GM18519 (cell line): ENCODE results near the gene PRXL2B.
"Not testable (repeated sequence)": the region's sequence is repeated elsewhere in the genome, so short reads cannot be mapped to it uniquely, and the experiment has no call there.

Experiments
- ATAC-seq: cut with Tn5 transposase; IDR thresholded peaks from one replicate; pipeline ENCODE4 v1.9.1; 2021; ENCODE audit warnings: mild to moderate bottlenecking, moderate library complexity; ENCODE audit not compliant: unreplicated experiment, low FRiP score

Gene PRXL2B

GRCh38 chr1:2586154-2587070 is at the start of gene PRXL2B:
TSS of gene PRXL2B (plus strand) at chr1:2586777. CDS start at chr1:2586886, 109 bp downstream.
- ATAC-seq: peak; percentile 48

DNA sequence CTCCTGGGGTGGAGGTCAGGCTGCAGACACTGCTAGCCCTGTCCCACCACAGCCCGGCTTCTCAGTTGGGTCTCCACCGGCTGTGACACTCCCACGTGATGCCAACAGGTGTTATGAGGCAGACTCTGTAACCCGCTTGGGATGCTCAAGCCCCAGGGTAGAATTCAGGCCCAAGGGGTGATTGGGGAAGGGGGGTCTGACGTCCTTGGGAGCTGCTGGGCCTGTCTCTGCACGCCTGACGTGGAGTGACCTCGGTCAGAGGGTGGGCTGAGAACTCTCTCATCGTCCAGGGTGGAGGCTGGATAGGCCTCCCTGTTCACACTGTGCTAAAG is 48.8 kb upstream of the PRXL2B start:
- ATAC-seq: no peak

DNA sequence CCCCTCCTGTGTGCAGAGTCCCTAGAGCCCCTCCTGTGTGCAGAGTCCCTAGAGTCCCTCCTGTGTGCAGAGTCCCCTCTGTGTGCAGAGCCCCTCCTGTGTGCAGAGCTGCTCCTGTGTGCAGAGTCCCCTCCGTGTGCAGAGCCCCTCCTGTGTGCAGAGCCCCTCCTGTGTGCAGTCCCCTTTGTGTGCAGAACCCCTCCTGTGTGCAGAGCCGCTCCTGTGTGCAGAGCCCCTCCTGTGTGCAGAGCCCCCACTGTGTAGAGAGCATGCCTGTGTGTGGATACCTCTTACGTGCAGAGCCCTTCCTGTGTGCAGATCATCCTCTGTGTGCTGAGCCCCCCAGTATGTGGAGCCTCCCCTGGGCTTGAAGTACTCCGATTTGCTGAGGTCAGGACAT is 48.2 kb upstream of the PRXL2B start:
- no peak for ATAC-seq

- ATAC-seq: no peak
These were observed 47.7 kb upstream of the PRXL2B start for GRCh38 chr1:2538872-2539271.

GRCh38 chr1:2539312-2539907 is 47.2 kb upstream of the PRXL2B start:
- no peak for ATAC-seq

- no peak for ATAC-seq
These were observed 45.6 kb upstream of the PRXL2B start for GRCh38 chr1:2540816-2541492.

DNA sequence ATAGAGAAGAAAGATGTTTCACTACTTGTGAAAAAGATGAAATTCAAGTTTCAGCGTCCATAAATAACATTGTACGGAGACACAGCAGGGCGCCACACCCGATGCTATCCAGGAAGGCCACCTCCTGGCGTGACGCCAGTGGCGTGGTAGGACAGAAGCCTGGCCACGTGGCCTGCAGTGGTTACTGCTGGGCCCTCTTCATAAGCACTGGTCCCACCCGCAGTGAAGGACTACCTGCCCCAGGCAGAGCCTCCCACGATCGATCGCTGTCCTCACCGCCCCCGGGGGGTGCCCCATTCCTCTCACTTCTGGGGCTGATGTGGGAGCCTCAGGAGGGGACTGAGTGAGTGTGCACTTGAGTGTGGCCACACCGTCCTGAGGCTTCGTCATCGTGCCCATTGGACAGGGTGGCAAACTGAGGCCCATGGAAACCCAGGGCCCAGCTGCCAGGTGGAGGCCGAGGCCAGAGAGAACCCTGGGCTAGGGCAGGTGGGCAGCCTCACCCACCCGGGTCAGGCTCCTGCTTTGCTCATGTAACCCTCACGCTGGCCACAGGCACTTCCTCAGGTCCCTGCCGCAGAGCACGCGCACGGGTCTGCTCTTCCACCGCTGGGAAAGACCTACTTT is 44.8 kb upstream of the PRXL2B start:
- ATAC-seq: no peak

- no peak for ATAC-seq
These were observed 44.2 kb upstream of the PRXL2B start for GRCh38 chr1:2542246-2542915.

DNA sequence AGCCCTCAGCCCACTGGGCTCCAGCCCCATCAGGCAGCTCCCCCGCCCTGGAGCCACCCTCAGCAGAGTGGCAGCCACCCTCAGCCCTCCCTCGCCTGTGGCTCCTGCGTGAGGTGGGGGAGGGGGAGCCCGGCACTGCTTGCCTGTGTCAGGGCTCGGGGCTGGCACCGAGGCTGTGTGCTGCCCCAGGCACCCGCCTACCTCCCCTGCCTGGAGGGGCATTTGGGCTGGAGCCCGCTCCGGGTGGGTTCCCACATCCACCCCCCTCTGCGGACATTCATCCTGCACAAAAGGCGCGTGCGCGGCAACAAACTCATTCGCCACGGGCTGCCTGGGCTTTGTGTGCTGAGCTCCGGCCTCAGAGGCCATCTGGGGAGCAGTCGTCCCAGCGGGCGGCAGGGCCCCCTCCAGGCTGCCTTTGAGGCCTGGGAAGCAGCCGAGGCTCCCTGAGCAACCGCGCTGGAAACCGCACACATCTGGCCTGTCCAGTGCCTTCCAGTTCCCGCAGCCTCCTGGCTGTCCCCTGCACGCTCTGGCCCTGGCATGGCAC is 43.0 kb upstream of the PRXL2B start:
- no peak for ATAC-seq

DNA sequence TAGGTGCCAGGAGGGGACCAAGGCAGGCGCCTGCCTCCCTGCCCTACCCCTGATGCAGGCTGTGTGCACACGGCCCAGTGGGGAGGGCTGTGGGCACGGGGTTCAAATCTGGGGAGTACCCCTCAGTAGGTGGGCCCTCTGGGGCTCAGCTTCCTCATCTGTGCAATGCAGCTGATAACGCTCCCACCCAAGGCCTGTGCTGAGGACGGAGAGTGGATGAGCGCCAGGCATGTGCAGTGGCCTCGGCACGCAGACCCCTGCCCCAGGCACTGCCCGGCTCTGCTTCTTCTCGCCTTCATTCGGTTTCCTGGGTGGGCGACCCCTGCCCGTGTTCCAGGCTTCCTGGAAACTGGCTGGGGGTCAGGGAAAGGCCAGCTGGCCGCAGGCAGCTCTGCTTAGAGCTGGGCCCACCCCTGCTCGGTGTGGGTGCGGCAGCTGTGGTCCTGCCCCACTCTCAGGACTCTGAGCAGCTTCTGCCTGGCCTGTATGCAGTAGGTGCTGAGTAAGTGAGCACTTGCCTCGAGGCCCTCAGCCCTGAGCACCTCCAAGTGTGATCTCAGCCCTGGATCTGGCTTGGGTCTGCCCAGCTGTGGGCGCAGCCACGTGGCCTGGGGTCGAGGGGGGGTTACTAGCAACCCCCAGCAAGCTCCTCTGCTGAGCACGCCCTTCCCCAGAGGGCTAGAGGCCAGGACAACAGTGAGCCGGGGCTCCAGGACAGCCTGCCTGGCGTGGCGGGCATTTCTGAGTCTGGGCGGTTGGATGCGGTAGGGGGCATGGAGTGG is 42.3 kb upstream of the PRXL2B start:
- ATAC-seq: no peak

DNA sequence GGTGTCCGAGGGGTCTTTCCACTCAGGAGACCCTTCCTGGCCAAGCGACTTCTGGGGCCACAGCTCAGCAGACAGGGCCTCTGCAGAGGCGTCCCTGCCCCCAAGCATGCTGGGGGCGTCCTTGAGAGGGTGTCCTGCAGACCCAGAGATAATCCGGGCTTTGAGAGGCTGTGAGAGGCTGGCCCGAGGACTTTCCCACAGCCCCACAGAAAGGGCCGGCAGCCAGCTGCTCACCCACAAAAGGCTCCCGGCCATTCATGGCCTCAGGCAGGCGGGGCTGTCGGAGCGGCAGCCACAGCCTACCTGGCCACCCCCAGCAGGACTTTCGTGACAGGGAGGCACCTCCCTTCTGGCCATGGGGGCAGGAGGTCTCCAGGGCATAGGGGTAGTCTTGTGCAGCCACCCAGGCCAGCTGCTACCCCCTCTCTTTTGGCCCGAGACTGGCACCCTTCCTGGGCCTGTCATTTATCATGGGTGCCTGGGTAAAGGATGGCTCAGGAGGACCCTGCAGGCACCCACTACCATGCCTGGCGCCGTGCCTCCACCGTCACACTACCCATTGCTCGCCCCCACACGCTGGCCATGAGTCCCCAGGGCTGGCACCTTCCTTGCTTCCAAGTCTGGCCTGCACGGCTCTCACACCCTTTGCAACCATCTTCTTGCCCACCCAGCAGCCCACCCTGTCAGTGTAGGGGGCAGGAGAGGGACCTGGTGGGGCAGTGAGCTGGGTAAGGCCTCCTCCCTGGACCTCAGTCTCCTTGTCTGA is 41.5 kb upstream of the PRXL2B start:
- ATAC-seq: no peak

DNA sequence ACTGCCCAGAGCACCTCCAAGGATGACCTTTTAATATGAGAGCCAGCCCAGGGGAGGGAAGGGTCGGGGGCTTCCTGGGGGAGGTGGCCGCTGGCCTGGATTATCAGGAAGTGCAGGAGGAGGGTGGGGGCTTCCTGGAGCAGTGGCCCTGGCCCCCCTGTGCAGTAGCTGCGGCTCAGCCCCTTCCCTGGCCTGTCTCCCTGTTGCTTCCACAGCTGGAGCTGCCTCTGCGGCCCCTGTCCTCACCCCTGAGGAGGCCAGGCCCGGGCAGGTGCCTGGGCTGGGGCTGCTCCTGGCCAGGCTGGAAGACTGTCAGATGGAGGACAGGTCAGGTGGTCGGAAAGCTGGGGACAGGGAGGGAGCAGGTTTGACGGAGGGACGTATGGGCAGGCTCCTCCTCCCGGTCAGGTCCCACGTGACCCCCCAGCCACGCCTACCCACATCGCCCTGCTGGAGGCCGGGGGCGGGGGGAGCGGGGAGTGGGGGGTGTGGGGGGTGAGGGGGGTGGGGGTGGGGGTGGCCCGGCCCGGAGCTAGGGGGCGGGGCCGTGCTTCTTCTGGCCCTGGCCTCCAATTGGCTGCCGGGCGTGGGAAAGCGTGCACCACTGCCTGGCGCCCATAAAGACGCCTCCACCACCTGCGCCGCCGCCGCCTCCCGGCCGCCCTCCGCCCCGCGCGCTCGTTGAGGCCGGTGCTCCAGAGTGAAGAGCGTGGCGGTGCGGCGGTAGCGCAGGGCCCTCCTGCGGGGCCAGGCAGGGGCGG is 40.6 kb upstream of the PRXL2B start:
- ATAC-seq: peak; percentile 26

DNA sequence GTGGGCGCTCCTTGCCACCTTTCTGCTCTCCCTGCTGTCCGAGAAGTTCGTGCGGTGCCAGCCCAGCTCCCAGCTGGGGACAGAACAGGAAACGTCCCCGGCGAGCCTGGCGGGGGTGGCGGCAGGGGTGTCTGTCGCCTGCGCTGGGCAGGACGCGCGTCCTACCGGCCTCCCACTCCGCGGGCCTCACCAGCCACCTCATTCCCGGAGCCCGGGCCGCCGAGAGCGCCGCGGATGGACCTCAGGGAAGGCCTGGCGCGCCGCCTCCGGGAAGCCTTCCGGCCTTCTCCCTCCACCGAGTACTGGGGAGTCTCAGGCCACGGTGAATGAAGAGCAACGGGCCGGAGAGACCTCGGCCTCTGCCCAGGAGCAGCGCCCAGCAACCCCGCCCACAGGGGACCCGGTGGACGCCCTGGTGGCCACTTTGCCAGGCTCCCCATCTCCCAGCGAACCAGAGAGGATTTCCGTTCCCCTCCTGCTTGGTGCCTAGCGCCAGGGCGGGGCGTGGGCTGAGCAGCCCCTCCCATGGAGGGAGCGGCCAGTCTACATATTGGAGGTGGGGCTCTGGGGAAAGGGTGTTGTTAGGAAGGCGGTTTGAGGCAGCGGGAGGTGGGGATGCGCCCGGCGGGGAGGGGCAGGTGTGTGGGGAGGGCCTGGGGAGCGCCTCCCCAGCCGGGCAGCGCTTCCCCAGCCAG is 39.9 kb upstream of the PRXL2B start:
- ATAC-seq: peak; percentile 13

DNA sequence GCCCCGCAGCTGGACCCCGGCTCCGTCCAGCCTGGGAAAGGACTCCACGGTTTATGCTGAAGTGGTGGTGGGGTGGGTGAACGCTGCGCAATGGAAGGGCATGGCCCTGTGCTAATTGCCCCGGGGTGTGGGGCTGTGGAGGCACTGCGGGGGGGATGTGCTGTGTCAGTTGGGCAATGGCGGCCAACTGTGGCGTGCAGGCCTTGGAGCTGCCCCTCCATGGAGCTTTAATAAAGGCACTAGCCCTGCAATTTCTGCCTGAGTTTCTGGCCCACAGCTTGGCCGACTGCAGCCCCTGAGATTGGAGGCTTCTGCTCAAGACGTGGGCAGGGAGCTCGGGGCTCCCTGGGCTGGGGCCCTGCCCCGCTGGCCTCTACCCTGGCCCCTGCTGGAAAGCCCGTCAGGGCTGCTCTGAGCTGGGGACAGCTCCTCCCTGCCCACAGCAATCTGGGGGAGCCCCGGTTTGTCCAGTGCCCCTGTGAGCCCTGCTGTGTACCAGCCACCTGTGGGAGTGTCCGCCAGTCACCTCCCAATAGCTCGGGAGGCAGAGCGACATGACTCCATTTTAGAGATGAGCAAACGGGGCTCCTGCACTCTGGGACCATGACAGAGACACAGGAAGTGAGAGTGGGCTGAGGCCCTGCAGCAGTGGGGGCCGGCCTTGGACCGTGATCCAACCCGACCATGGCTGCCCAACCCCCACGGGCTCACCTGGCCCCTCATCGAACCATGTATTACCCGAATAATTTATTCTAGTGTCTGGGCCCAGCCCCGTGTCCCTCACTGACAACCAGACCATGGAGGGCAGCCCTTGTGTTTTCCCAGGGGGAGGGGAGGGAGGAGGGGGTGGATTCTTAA is 39.1 kb upstream of the PRXL2B start:
- no peak for ATAC-seq

DNA sequence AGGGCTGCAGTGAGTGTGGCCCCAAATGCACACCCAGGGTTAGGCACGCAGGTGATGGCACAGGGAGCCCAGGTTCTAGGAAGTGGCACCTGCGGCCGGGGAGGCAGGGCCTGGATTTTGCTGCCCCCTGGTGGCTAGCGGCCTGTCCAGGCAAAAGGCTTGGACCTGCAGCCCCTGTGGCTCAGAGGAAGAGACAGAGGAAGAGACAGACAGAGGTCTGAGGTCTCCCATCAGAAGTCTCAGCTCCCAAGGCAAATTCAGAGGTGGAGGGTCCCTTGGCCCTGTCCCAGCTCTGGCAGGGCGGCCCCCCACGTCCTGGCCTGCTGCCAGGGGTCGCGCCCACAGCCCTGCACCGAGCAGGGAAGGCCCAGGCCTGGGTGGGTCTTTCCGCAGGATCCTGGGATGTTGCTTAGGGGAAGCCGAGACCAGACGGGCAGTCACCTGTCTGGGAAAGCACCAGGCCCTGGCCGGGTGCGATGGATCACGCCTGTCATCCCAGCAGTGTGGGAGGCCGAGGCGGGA is 38.4 kb upstream of the PRXL2B start:
- no peak for ATAC-seq

DNA sequence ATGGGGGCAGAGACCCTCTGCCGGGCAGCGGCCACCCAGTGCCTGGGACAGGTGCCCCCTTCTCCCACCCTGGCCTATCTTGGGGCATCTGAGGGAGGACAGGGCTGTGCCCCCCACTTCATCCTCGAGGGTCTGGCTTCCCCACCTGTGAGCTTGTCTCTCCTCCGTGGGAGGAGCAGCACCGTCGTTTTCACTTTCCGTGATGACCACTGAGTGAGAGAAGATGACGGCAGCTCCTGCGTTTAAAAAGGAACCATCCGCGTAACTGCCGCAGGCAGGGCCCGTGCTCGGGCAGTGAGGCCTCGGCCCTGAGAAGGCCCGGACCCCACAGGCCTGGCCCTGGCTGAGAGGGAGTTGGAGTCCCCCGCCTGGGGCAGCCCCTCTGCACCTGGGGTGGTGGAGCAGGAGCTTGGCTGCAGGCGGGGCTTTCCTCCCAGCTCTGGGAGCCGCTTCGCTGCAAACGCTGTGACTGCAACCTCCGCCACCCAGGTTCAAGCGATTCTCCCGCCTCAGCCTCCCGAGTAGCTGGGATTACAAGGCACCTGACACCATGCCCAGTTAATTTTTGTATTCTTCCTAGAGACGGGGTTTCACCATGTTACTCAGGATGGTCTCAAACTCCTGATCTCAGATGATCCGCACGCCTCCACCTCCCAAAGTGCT is 37.1 kb upstream of the PRXL2B start:
- not testable (repeated sequence) for ATAC-seq
